Measurements from ENCODE around the gene PEF1.
A peak's percentile ranks its signal among the peaks of the same experiment; 100 is the strongest.

The PEF1 gene

GRCh38 chr1:31671561-31672201, 27.0 kb upstream of the PEF1 start:
- DNase-seq (ENCODE audit: low read depth, low spot score) = no peak

- no peak for DNase-seq (ENCODE audit: low read depth, low spot score)
Measured at GRCh38 chr1:31671147-31671546, 26.5 kb upstream of the PEF1 start.

GRCh38 chr1:31670593-31670964, 25.9 kb upstream of the PEF1 start:
- no peak for DNase-seq (ENCODE audit: low read depth, low spot score)

- peak; percentile 84 for DNase-seq (ENCODE audit: low read depth, low spot score)
Measured at GRCh38 chr1:31669786-31670592, 25.3 kb upstream of the PEF1 start.

GRCh38 chr1:31669433-31669785, 24.7 kb upstream of the PEF1 start:
- DNase-seq (ENCODE audit: low read depth, low spot score) = no peak

- no peak for DNase-seq (ENCODE audit: low read depth, low spot score)
Measured at GRCh38 chr1:31668303-31668883, 23.7 kb upstream of the PEF1 start.

GRCh38 chr1:31667065-31667785, 22.5 kb upstream of the PEF1 start:
- DNase-seq (ENCODE audit: low read depth, low spot score) = no peak

GRCh38 chr1:31666263-31666963, 21.7 kb upstream of the PEF1 start:
- peak; percentile 65 for DNase-seq (ENCODE audit: low read depth, low spot score)

GRCh38 chr1:31665234-31665878, 20.7 kb upstream of the PEF1 start:
- DNase-seq (ENCODE audit: low read depth, low spot score) = no peak

- DNase-seq (ENCODE audit: low read depth, low spot score) = no peak
Measured at GRCh38 chr1:31664528-31664927, 19.9 kb upstream of the PEF1 start.

- DNase-seq (ENCODE audit: low read depth, low spot score) = peak; percentile 67
Measured at GRCh38 chr1:31663622-31664452, 19.2 kb upstream of the PEF1 start.

GRCh38 chr1:31662463-31662862, 17.8 kb upstream of the PEF1 start:
- DNase-seq (ENCODE audit: low read depth, low spot score) = no peak

GRCh38 chr1:31661856-31662255, 17.2 kb upstream of the PEF1 start:
- DNase-seq (ENCODE audit: low read depth, low spot score) = no peak

- DNase-seq (ENCODE audit: low read depth, low spot score) = no peak
Measured at GRCh38 chr1:31660871-31661455, 16.3 kb upstream of the PEF1 start.

GRCh38 chr1:31659889-31660288, 15.2 kb upstream of the PEF1 start:
- no peak for DNase-seq (ENCODE audit: low read depth, low spot score)

- no peak for DNase-seq (ENCODE audit: low read depth, low spot score)
Measured at GRCh38 chr1:31658721-31659120, 14.0 kb upstream of the PEF1 start.

- no peak for DNase-seq (ENCODE audit: low read depth, low spot score)
Measured at GRCh38 chr1:31657972-31658510, 13.4 kb upstream of the PEF1 start.

- DNase-seq (ENCODE audit: low read depth, low spot score) = no peak
Measured at GRCh38 chr1:31657020-31657804, 12.5 kb upstream of the PEF1 start.

- DNase-seq (ENCODE audit: low read depth, low spot score) = no peak
Measured at GRCh38 chr1:31655756-31656155, 11.1 kb upstream of the PEF1 start.
